ENCODE measurements around the gene CRTC1.

DNA sequence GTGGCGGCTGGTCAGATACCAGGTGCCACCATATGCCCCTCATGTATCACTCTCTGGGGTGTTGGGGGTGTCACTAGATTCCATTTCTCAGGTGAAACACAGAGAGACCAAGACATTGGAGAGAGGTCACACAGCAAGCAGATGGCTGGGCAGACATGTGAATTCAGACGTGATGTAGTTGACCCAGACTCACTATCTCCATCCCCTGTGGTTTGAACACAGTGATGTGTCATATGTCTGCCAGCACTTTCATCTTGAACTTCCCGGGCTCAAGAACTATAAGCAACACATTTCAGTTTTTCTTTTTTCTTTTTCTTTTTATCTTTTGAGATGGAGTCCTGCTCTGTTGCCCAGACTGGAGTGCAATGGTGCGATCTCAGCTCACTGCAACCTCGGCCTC, 132.2 kb downstream of the CRTC1 start:
- no peak for TF ChIP-seq OSR1 (CRISPR knock-in tag; IDR thresholded peaks at IDR 0.05)
- TF ChIP-seq RARB (CRISPR knock-in tag; IDR thresholded peaks at IDR 0.05) = no peak
- TF ChIP-seq ZNF70 (CRISPR knock-in tag; IDR thresholded peaks at IDR 0.05) = no peak
- TF ChIP-seq, protein P1, sequence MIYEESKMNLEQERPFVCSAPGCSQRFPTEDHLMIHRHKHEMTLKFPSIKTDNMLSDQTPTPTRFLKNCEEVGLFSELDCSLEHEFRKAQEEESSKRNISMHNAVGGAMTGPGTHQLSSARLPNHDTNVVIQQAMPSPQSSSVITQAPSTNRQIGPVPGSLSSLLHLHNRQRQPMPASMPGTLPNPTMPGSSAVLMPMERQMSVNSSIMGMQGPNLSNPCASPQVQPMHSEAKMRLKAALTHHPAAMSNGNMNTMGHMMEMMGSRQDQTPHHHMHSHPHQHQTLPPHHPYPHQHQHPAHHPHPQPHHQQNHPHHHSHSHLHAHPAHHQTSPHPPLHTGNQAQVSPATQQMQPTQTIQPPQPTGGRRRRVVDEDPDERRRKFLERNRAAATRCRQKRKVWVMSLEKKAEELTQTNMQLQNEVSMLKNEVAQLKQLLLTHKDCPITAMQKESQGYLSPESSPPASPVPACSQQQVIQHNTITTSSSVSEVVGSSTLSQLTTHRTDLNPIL (CRISPR knock-in tag; IDR thresholded peaks at IDR 0.05; ENCODE audit: low read depth) = no peak
- TF ChIP-seq SNAI2 (CRISPR knock-in tag; IDR thresholded peaks at IDR 0.05) = no peak
- TF ChIP-seq PPARA (CRISPR knock-in tag; IDR thresholded peaks at IDR 0.05; ENCODE audit: borderline replicate concordance) = no peak
- TF ChIP-seq, protein P2, sequence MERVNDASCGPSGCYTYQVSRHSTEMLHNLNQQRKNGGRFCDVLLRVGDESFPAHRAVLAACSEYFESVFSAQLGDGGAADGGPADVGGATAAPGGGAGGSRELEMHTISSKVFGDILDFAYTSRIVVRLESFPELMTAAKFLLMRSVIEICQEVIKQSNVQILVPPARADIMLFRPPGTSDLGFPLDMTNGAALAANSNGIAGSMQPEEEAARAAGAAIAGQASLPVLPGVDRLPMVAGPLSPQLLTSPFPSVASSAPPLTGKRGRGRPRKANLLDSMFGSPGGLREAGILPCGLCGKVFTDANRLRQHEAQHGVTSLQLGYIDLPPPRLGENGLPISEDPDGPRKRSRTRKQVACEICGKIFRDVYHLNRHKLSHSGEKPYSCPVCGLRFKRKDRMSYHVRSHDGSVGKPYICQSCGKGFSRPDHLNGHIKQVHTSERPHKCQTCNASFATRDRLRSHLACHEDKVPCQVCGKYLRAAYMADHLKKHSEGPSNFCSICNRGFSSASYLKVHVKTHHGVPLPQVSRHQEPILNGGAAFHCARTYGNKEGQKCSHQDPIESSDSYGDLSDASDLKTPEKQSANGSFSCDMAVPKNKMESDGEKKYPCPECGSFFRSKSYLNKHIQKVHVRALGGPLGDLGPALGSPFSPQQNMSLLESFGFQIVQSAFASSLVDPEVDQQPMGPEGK (CRISPR knock-in tag; IDR thresholded peaks at IDR 0.05; ENCODE audit: borderline replicate concordance) = no peak
- no peak for TF ChIP-seq ZNF8 (CRISPR knock-in tag; IDR thresholded peaks at IDR 0.05)
- TF ChIP-seq ISL1 (CRISPR knock-in tag; IDR thresholded peaks at IDR 0.05) = no peak
- TF ChIP-seq ESRRG (CRISPR knock-in tag; IDR thresholded peaks at IDR 0.05) = no peak

Data from SK-N-SH treated with all-trans-retinoic acid at 6 μM for 48 hours (cell line).